ENCODE data around the gene CLIC6. TPM values are rescaled to one million over a fixed set of nuclear protein-coding genes. Genes with fewer than 3 reads are reported as not detected.
A peak's percentile ranks its signal among the peaks of the same experiment; 100 is the strongest.

The CLIC6 gene
- total and polyA plus RNA-seq, 9 of the 15 experiments (the other 6 are each of a cell fraction or from before 2014, with no cell fraction given): not detected

DNA sequence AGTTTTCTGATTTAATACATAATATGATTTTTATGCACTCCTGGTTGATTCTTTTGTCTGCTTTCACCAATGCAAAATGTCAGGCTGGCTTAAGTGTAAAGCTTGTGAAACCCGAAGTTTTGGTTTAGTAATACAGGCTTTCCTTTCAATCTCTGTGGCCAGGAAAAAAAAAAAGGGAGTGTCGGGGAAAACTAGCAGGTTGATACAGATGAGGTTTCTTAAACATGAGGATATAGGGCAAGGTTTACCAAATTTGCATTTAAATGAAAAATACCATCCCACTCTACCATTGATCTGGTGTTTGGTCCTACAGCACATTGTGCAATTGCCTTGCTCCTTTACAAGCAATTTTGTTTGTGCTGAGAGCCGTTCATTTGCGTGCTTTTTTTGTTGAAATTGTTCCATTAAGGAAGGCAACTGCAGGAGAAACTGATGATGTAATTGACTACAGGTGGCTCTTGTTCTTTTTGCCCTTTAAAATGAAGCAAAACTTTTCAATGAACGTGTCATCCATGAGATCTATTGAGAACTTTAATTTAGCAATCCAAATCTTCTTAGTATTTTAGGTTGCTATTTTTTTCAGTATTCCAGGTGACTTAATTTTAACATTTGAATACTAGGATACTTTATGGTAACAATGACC, 22.7 kb downstream of the CLIC6 start:
- no peak for TF ChIP-seq CEBPG (CRISPR knock-in tag; IDR thresholded peaks at IDR 0.05)
- TF ChIP-seq CEBPG (tag; conservative IDR thresholded peaks at IDR 0.05 in 1 of 2, IDR thresholded peaks at IDR 0.05 in 1 of 2): peak; percentile 12 to 17; a peak in 1 of 4 replicates
- TF ChIP-seq, protein P1, sequence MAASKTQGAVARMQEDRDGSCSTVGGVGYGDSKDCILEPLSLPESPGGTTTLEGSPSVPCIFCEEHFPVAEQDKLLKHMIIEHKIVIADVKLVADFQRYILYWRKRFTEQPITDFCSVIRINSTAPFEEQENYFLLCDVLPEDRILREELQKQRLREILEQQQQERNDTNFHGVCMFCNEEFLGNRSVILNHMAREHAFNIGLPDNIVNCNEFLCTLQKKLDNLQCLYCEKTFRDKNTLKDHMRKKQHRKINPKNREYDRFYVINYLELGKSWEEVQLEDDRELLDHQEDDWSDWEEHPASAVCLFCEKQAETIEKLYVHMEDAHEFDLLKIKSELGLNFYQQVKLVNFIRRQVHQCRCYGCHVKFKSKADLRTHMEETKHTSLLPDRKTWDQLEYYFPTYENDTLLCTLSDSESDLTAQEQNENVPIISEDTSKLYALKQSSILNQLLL (CRISPR knock-in tag; IDR thresholded peaks at IDR 0.05; ENCODE audit: borderline replicate concordance): no peak
- Histone ChIP-seq H3K4me1 (replicated peaks in 1 of 2; ENCODE audit: control insufficient read depth in 2 of 2, insufficient read depth in 2 of 2, low read length in 2 of 2) (no peaks in the 10 kb centered on the region; a peak in 1 of 5 replicates), H3K79me2 (ENCODE audit: control insufficient read depth, insufficient read depth, low read length) (no peaks in the 10 kb centered on the region), H3K9me3 (replicated peaks; ENCODE audit: control insufficient read depth, insufficient read depth, low read depth, low read length) (no peaks in the 10 kb centered on the region), H3K4me3 (no peak overlapping the region), H2AFZ (ENCODE audit: low read depth, low read length) (no peak overlapping the region), H3K9me1 (ENCODE audit: control insufficient read depth, insufficient read depth, low read length) (no peaks in the 10 kb centered on the region), H3K9ac (ENCODE audit: insufficient read depth in 1 of 2, low read depth in 2 of 2, low read length in 2 of 2) (no peak overlapping the region), H3K36me3 (ENCODE audit: control insufficient read depth, insufficient read depth, low read length) (no peaks in the 10 kb centered on the region), H3K27me3 (ENCODE audit: control insufficient read depth in 2 of 2, insufficient read depth in 2 of 2, low read length in 2 of 2) (peaks cover 22 to 24% of the 10 kb centered on the region in 2 experiments), H4K20me1 (replicated peaks; ENCODE audit: control insufficient read depth, insufficient read depth, low read length) (0 out of 2 replicates have a peak, but pooled peaks cover 4% of the 10 kb centered on the region), H3K4me2 (ENCODE audit: insufficient read depth, low read length) (no peak overlapping the region), H3K27ac (ENCODE audit: extremely low read depth, low read depth, low read length) (no peak overlapping the region)
- ChIA-PET POLR2A (no interaction called here), CTCF (ENCODE audit: low intra/inter-chr PET ratio) (no interaction called here)
- in situ Hi-C loops (cut with MboI) (no loop called here), intact Hi-C loops (cut with micrococcal nuclease) (loop anchor here (2.0 to 5.0 kb wide), 4 partner anchors 56 to 1337 kb away; no protein-coding TSS in a partner anchor)
- FAIRE-seq (no peak), DNase-seq (ENCODE audit: extremely low read depth in 1 of 4, low spot score in 3 of 4) (no peak), ATAC-seq (no peak)
- 0% methylated on average over 5 of the region's 5 CpGs for WGBS (ENCODE audit: insufficient coverage, low coverage, missing lambda C conversion rate)
- BruUV-seq (replicated peaks): no TSS peak
